CD4-positive, alpha-beta T cell (primary cell): Measurements from ENCODE around the gene NCAPD2. TPM values are rescaled to one million over a fixed set of nuclear protein-coding genes. Genes with fewer than 3 reads are reported as not detected.

ENCODE experiments used
- ATAC-seq: fragments of 200-7000 bp; cut with Tn5 transposase; one replicate; pipeline ENCODE4 v1.10.0; 2022; ENCODE audit warnings: mild to moderate bottlenecking; ENCODE audit not compliant: poor library complexity
- CTCF ChIA-PET: fragments of 350-600 bp; sonication (Branson Sonifier 250); formaldehyde crosslinking; loops from one replicate; lab custom pipeline; 2021; ENCODE audit warnings: antibody characterized with exemption, inconsistent platforms; lab: Charles Lee
- POLR2A ChIA-PET: fragments of 350-600 bp; sonication (Branson Sonifier 250); formaldehyde crosslinking; loops from one replicate; lab custom pipeline; 2021; ENCODE audit warnings: antibody characterized with exemption, inconsistent platforms; lab: Charles Lee
- DNase-seq, 14 experiments: peaks; one replicate each; pipeline ENCODE4 v3.0.0-alpha.2; 2013 to 2020; ENCODE audit warnings: mixed read lengths in 2 of 14
- H3K27ac ChIP-seq, 2 donors: one replicate each; pipeline versions ENCODE4 v1.5.1 to v1.7.0; 2013; ENCODE audit warnings: low read length in 2 of 2, low read depth in 1 of 2, mild to moderate bottlenecking in 1 of 2
- H3K27me3 ChIP-seq, 2 experiments: 1 replicate in 1 of 2; 2 replicates in 1 of 2; pipeline versions ENCODE4 v1.6.1 to v1.7.0; 2013; ENCODE audit warnings: low read length in 2 of 2, control low read depth in 1 of 2, mild to moderate bottlenecking in 1 of 2, moderate library complexity in 1 of 2; ENCODE audit not compliant: insufficient read depth in 2 of 2, control insufficient read depth in 1 of 2
- H3K36me3 ChIP-seq: one replicate; pipeline ENCODE4 v1.6.1; 2013; ENCODE audit warnings: low read length, control low read depth; ENCODE audit not compliant: insufficient read depth
- H3K4me1 ChIP-seq: one replicate; pipeline ENCODE4 v1.6.1; 2013; ENCODE audit warnings: low read length, control low read depth; ENCODE audit not compliant: insufficient read depth
- H3K4me3 ChIP-seq: one replicate; pipeline ENCODE4 v1.5.1; 2013; ENCODE audit warnings: mild to moderate bottlenecking, low read length, moderate library complexity
- H3K9me3 ChIP-seq, 2 experiments: 1 replicate in 1 of 2; 2 replicates in 1 of 2; pipeline versions ENCODE4 v1.6.1 to v1.7.0; 2013; ENCODE audit warnings: low read length in 2 of 2, mild to moderate bottlenecking in 2 of 2, control low read depth in 1 of 2, moderate library complexity in 1 of 2; ENCODE audit not compliant: control insufficient read depth in 1 of 2, insufficient read depth in 1 of 2
- H3K27ac Mint-ChIP-seq: one replicate; pipeline ENCODE4 v1.8.0; 2020; ENCODE audit warnings: mixed read lengths
- H3K27me3 Mint-ChIP-seq: one replicate; pipeline ENCODE4 v1.8.0; 2021; ENCODE audit warnings: mixed read lengths
- H3K36me3 Mint-ChIP-seq: one replicate; pipeline ENCODE4 v1.8.0; 2021; ENCODE audit warnings: low read depth, mixed read lengths
- H3K4me1 Mint-ChIP-seq: one replicate; pipeline ENCODE4 v1.8.0; 2021; ENCODE audit warnings: low read depth, mixed read lengths
- H3K4me3 Mint-ChIP-seq: one replicate; pipeline ENCODE4 v1.8.0; 2020; ENCODE audit warnings: mild to moderate bottlenecking, mixed read lengths
- H3K9me3 Mint-ChIP-seq: one replicate; pipeline ENCODE4 v1.8.0; 2020; ENCODE audit warnings: mixed read lengths
- CTCF ChIP-seq: fragments of 200-600 bp; IDR thresholded peaks from one replicate; pipeline ENCODE4 v1.8.0; 2022; ENCODE audit warnings: antibody characterized with exemption, mild to moderate bottlenecking
- intact Hi-C, 2 experiments: fragments of 100-400 bp; cut with DNase I in 1 of 2; cut with micrococcal nuclease in 1 of 2; formaldehyde crosslinking; loops; one replicate each; pipeline versions ENCODE4 v1.15.1 to v1.9.0; 2023 to 2025; cut with DNase I, micrococcal nuclease
- total RNA-seq, 174 experiments: library from RNA in 2 of 174; stranded (reverse) in 2 of 174; gene quantifications; one replicate each; pipeline ENCODE4 v1.2.3 and lab custom pipeline; 2021 to 2026

The NCAPD2 gene
- total RNA-seq, 2 experiments from 2014 or later: 13.7 to 14.9 TPM

GRCh38 chr12:6451348-6452244, 42.3 kb upstream of the NCAPD2 start, which contains the start of gene TAPBPL:
Gene TAPBPL, plus strand, starts transcription at chr12:6452042. Its CDS starts 207 bp downstream, at chr12:6452249.
- H3K9me3 ChIP-seq: no peaks in the 10 kb centered on the region
- DNase-seq (peak; percentile 61 to 95 (median 74)), ATAC-seq (peak; percentile 92)
- H3K4me1 ChIP-seq: peaks cover 71% of the 10 kb centered on the region
- Mint-ChIP-seq H3K4me3 (peak within 1 kb of the TSS; percentile 94), H3K4me1 (peaks cover 77% of the 10 kb centered on the region), H3K9me3 (no peaks in the 10 kb centered on the region), H3K27ac (peak within 1 kb of the TSS; percentile 98), H3K27me3 (no peaks in the 10 kb centered on the region), H3K36me3 (peaks cover 83% of the 10 kb centered on the region)
- H3K36me3 ChIP-seq: peaks cover 59% of the 10 kb centered on the region
- CTCF ChIA-PET: interaction anchor here (0.6 to 3.8 kb wide), 8 partner anchors 12 to 113 kb away, joined by 3 to 18 read pairs (median 7); no protein-coding TSS in a partner anchor
- H3K4me3 ChIP-seq: peak within 1 kb of the TSS; percentile 97
- intact Hi-C loops: loop anchor here (1.0 to 2.0 kb wide), 3 partner anchors 11 to 17 kb away; no protein-coding TSS in a partner anchor
- POLR2A ChIA-PET: interaction anchor here (0.6 to 16.2 kb wide), 19 partner anchors 8 to 507 kb away, joined by 3 to 225 read pairs (median 6); partner anchors contain the start of genes C12orf57, CD27, GAPDH and MRPL51
- peak within 1 kb of the TSS; percentile 96 to 99 for H3K27ac ChIP-seq
- no peaks in the 10 kb centered on the region for H3K27me3 ChIP-seq
- TF ChIP-seq CTCF: no peak

- H3K9me3 Mint-ChIP-seq: no peaks in the 10 kb centered on the region
- ChIA-PET POLR2A (interaction anchor here (0.6 to 16.2 kb wide), 17 partner anchors 9 to 247 kb away, joined by 3 to 225 read pairs (median 6); partner anchors contain the start of genes CD27, GAPDH, MRPL51 and NOP2), CTCF (interaction anchor here (0.9 to 3.8 kb wide), 8 partner anchors 11 to 85 kb away, joined by 3 to 18 read pairs (median 7); partner anchors contain the start of gene VAMP1)
- H3K4me3 Mint-ChIP-seq: peak overlapping the region; percentile 94
- ATAC-seq (no peak), DNase-seq (peak in 2 of 14 experiments; percentile 42 to 51)
- intact Hi-C loops: loop anchor here in 1 of 2 experiments (1.0 to 2.0 kb wide), 2 partner anchors 10 to 18 kb away; no protein-coding TSS in a partner anchor
- peak overlapping the region; percentile 97 for H3K4me3 ChIP-seq
- H3K27me3 Mint-ChIP-seq: no peaks in the 10 kb centered on the region
- peaks cover 71% of the 10 kb centered on the region for H3K4me1 ChIP-seq
- peak overlapping the region; percentile 98 for H3K27ac Mint-ChIP-seq
- peaks cover 84% of the 10 kb centered on the region for H3K36me3 Mint-ChIP-seq
- H3K36me3 ChIP-seq: peaks cover 61% of the 10 kb centered on the region
- H3K9me3 ChIP-seq: no peaks in the 10 kb centered on the region
- no peaks in the 10 kb centered on the region for H3K27me3 ChIP-seq
- peak overlapping the region; percentile 96 to 99 for H3K27ac ChIP-seq
- H3K4me1 Mint-ChIP-seq: peaks cover 77% of the 10 kb centered on the region
- no peak for TF ChIP-seq CTCF
These were observed 41.5 kb upstream of the NCAPD2 start for GRCh38 chr12:6452245-6452943.
